GM12874 (cell line): ENCODE measurements around the gene STARD13.

Source experiments
- TF ChIP-seq, protein P1 (sequence below): IDR thresholded peaks from 2 replicates; pipeline ENCODE4 v1.5.1; 2011; ENCODE audit warnings: low read depth, mild to moderate bottlenecking, control low read depth, low read length, moderate library complexity; ENCODE audit not compliant: insufficient read depth

Gene STARD13

GRCh38 chr13:33096886-33097605 lies 188.5 kb downstream of the STARD13 start:
- TF ChIP-seq, protein P1, sequence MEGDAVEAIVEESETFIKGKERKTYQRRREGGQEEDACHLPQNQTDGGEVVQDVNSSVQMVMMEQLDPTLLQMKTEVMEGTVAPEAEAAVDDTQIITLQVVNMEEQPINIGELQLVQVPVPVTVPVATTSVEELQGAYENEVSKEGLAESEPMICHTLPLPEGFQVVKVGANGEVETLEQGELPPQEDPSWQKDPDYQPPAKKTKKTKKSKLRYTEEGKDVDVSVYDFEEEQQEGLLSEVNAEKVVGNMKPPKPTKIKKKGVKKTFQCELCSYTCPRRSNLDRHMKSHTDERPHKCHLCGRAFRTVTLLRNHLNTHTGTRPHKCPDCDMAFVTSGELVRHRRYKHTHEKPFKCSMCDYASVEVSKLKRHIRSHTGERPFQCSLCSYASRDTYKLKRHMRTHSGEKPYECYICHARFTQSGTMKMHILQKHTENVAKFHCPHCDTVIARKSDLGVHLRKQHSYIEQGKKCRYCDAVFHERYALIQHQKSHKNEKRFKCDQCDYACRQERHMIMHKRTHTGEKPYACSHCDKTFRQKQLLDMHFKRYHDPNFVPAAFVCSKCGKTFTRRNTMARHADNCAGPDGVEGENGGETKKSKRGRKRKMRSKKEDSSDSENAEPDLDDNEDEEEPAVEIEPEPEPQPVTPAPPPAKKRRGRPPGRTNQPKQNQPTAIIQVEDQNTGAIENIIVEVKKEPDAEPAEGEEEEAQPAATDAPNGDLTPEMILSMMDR = no peak

GRCh38 chr13:33092073-33092987 lies 193.2 kb downstream of the STARD13 start:
- TF ChIP-seq, protein P1 = no peak

DNA sequence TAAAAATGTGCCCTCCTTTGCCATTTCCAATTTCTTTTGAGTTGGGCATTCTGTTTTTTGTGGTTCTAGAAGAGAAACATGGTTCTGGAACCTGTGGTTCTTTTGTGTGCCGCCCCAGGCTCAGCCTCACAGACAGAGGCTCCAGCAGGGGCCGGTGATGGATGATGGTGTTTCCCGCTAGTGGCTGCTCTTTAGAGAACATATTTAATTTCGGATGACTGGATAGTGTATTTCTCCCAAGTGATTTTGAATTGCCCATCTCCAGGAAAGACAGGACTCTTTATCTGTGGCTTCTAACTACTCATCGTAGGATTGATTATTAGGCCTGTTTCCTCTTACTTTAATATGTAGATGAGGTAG lies 194.2 kb downstream of the STARD13 start:
- TF ChIP-seq, protein P1 = no peak

DNA sequence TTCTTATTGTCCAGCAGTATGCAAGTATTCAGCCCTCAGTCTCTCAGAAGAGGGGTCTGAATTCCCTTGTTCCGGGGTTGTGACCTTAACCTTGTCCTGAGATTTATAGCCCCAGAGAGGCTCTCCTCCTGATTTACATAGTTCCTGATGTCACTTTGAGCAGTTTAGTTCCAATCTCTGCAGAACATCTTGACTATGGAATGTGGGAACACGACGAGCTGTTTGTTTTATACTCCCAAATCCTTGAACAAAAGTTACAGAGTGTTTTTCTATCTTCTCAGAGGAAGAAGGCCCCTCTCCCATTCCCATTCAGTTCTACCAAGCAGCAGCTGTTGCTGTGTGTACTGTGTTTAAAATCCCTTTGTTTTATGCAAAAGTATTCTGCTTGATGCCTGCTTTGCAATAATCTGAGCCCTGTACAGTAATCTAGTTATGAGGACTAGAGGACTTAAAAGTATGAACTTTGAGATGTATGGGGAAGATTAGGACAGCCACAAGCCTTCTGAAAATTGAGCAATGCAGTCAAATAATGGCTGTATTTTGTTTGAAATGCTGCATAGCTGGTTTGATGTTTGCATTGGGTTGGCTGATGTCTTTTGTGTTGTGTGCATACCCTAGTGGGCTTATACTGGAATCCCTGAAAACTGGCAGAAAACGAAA lies 194.7 kb downstream of the STARD13 start:
- TF ChIP-seq, protein P1 = no peak

- TF ChIP-seq, protein P1 = no peak
Observed at GRCh38 chr13:33089311-33089710, 196.2 kb downstream of the STARD13 start.

DNA sequence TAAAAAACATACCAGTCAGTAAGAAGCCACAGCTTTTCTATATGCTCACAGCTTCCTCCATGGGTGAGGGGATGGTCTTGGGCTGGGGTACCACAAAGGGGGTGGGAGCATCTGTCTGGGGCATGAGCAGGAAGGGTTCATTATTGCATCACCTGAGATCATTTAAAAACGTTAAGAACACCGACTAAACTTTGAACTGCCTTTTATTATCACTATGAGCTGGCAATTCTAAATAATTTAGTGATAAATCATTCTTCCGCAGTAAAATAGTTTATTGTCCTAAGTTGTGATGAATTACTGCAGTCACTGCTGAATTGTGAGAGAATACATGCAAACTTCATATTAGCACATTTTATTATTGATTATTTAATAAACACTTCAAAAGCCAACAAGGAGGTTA lies 197.8 kb downstream of the STARD13 start:
- TF ChIP-seq, protein P1 = no peak

GRCh38 chr13:33087091-33087490 lies 198.5 kb downstream of the STARD13 start:
- TF ChIP-seq, protein P1 = no peak
